GM18951 (cell line): Measurements from ENCODE around the gene BACE2.

Source experiments
- POLR2A ChIP-seq: IDR thresholded peaks from 4 replicates; pipeline ENCODE4 v1.6.1; 2011; ENCODE audit warnings: mild to moderate bottlenecking; ENCODE audit not compliant: insufficient read length, insufficient read depth; ENCODE audit errors: extremely low read depth
- in situ Hi-C: fragments of 300-500 bp; cut with MboI; formaldehyde crosslinking; loops from one replicate; pipeline ENCODE4 v1.12.0; 2022; ENCODE audit warnings: low sequenced_read_pairs, mixed read lengths, inconsistent platforms; ENCODE audit not compliant: unreplicated experiment

BACE2 gene

GRCh38 chr21:41328660-41329607 is 161.0 kb downstream of the BACE2 start:
- in situ Hi-C loops: no loop called here
- no peak for TF ChIP-seq POLR2A
